ENCODE data around the gene JAKMIP2. TPM values are rescaled to one million over a fixed set of nuclear protein-coding genes. Genes with fewer than 3 reads are reported as not detected.
"Not testable (repeated sequence)": the region's sequence is repeated elsewhere in the genome, so short reads cannot be mapped to it uniquely, and the experiment has no call there.

The JAKMIP2 gene
- total RNA-seq, 1 experiment from 2014 or later = 1.2 TPM

DNA sequence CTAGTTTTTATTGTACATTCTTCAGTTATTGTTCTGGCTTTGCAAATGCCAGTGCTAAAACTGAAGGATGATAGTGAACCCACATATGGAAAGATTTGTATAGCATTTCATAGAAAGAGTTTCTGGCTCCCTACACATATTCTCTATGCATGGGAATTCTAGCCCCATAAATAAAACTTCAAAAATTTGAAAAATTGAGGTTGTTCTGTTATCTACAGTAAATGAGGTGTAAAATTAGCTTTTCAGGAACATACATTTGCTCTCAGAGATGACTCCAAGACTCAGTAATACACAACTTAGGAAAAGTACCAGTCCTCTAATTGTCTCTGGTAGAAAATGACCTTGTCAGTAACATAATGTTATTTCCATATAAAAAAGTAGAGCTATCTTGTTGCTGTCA, 192.4 kb downstream of the JAKMIP2 start:
- CTCF ChIA-PET = interaction anchor here (1.6 kb wide), 1 partner anchor 12 kb away, joined by 6 read pairs; no protein-coding TSS in a partner anchor

DNA sequence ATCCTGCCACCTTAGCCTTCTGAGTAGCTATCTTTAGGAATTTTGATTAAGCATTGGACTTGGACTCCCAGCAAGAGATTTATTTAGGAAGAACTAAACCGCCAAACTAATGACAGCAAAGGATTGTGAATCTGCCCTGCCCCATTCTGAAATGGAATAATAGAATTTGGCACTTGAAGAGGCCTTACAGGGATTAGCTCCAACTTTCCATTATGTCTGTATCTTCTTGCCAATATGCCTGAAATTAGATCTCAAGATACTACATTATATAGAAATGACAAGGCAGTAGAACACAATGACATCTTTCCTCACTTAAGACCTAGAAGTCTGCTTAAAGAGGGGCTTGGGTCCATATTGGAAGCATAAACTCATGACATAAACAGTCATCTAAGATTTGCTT, 195.7 kb downstream of the JAKMIP2 start:
- no peak overlapping the region for H3K27ac Mint-ChIP-seq (ENCODE audit: unreplicated experiment)
- H3K9me3 Mint-ChIP-seq (ENCODE audit: unreplicated experiment) = no peaks in the 10 kb centered on the region
- intact Hi-C loops (cut with micrococcal nuclease; ENCODE audit: unreplicated experiment) = no loop called here
- no peaks in the 10 kb centered on the region for H3K4me1 Mint-ChIP-seq (ENCODE audit: low read depth, unreplicated experiment)
- POLR2A ChIA-PET = no interaction called here
- TF ChIP-seq, protein P1, sequence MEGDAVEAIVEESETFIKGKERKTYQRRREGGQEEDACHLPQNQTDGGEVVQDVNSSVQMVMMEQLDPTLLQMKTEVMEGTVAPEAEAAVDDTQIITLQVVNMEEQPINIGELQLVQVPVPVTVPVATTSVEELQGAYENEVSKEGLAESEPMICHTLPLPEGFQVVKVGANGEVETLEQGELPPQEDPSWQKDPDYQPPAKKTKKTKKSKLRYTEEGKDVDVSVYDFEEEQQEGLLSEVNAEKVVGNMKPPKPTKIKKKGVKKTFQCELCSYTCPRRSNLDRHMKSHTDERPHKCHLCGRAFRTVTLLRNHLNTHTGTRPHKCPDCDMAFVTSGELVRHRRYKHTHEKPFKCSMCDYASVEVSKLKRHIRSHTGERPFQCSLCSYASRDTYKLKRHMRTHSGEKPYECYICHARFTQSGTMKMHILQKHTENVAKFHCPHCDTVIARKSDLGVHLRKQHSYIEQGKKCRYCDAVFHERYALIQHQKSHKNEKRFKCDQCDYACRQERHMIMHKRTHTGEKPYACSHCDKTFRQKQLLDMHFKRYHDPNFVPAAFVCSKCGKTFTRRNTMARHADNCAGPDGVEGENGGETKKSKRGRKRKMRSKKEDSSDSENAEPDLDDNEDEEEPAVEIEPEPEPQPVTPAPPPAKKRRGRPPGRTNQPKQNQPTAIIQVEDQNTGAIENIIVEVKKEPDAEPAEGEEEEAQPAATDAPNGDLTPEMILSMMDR (IDR thresholded peaks at IDR 0.05; ENCODE audit: insufficient read depth in 1 of 2, low read depth in 1 of 2, low read length in 1 of 2, severe bottlenecking in 1 of 2, unreplicated experiment in 1 of 2) = no peak
- H3K36me3 Mint-ChIP-seq (ENCODE audit: insufficient read depth, unreplicated experiment) = no peaks in the 10 kb centered on the region
- Histone ChIP-seq H3K4me1 (no peaks in the 10 kb centered on the region), H3K4me3 (ENCODE audit: low read depth, low read length) (no peak overlapping the region), H3K9me3 (no peaks in the 10 kb centered on the region), H3K36me3 (ENCODE audit: control insufficient read depth, insufficient read depth, low read length) (no peaks in the 10 kb centered on the region), H3K27me3 (replicated peaks; ENCODE audit: control insufficient read depth, insufficient read depth, low read length) (no peaks in the 10 kb centered on the region; the same call in 1 of the 2 replicates)
- CTCF ChIA-PET = no interaction called here
- no TSS peak for BruUV-seq (replicated peaks)
- H3K4me3 Mint-ChIP-seq (ENCODE audit: unreplicated experiment) = no peak overlapping the region
- peaks cover 4% of the 10 kb centered on the region for H3K27me3 Mint-ChIP-seq (ENCODE audit: insufficient read depth, unreplicated experiment)
- no peak for DNase-seq

More for the DNA sequence above, 192.4 kb downstream of the JAKMIP2 start:
- Mint-ChIP-seq H3K9me3 (ENCODE audit: unreplicated experiment) (no peaks in the 10 kb centered on the region), H3K4me1 (ENCODE audit: low read depth, unreplicated experiment) (no peaks in the 10 kb centered on the region), H3K36me3 (ENCODE audit: insufficient read depth, unreplicated experiment) (no peaks in the 10 kb centered on the region), H3K27me3 (ENCODE audit: insufficient read depth, unreplicated experiment) (peaks cover 16% of the 10 kb centered on the region), H3K4me3 (ENCODE audit: unreplicated experiment) (no peak overlapping the region), H3K27ac (ENCODE audit: unreplicated experiment) (no peak overlapping the region)
- BruUV-seq (replicated peaks) = no TSS peak
- POLR2A ChIA-PET = no interaction called here
- no peak for DNase-seq
- H3K4me1 ChIP-seq = no peaks in the 10 kb centered on the region
- H3K9me3 ChIP-seq = no peaks in the 10 kb centered on the region
- H3K27me3 ChIP-seq (replicated peaks; ENCODE audit: control insufficient read depth, insufficient read depth, low read length) = no peaks in the 10 kb centered on the region; the same call in 1 of the 2 replicates
- intact Hi-C loops (cut with micrococcal nuclease; ENCODE audit: unreplicated experiment) = no loop called here
- no peak overlapping the region for H3K4me3 ChIP-seq (ENCODE audit: low read depth, low read length)
- no peaks in the 10 kb centered on the region for H3K36me3 ChIP-seq (ENCODE audit: control insufficient read depth, insufficient read depth, low read length)
- TF ChIP-seq, protein P1 (IDR thresholded peaks at IDR 0.05; ENCODE audit: insufficient read depth in 1 of 2, low read depth in 1 of 2, low read length in 1 of 2, severe bottlenecking in 1 of 2, unreplicated experiment in 1 of 2) = no peak

DNA sequence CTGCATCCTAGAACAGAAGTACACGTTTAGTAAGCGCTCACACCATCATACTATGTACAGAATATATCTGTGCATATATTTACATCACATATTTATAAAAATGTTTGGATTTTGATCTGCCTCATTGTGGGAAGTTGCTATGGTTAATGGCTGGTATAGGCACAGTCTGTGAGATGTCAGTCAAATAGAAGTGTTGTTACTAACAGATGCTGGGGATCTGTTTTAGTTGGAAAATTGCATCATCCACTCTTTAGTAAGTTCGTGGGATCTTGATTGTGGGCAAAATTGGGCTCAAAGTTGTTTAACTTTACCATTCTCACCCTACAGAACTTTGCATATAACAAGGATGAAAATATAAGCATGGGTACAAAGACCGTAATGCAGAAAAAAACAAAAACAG, 196.3 kb downstream of the JAKMIP2 start:
- peaks cover 4% of the 10 kb centered on the region for H3K27me3 Mint-ChIP-seq (ENCODE audit: insufficient read depth, unreplicated experiment)
- intact Hi-C loops (cut with micrococcal nuclease; ENCODE audit: unreplicated experiment) = no loop called here
- H3K4me3 Mint-ChIP-seq (ENCODE audit: unreplicated experiment) = no peak overlapping the region
- H3K9me3 Mint-ChIP-seq (ENCODE audit: unreplicated experiment) = peaks cover 5% of the 10 kb centered on the region
- Histone ChIP-seq H3K4me3 (ENCODE audit: low read depth, low read length) (no peak overlapping the region), H3K27me3 (replicated peaks; ENCODE audit: control insufficient read depth, insufficient read depth, low read length) (no peaks in the 10 kb centered on the region; the same call in 1 of the 2 replicates), H3K4me1 (no peaks in the 10 kb centered on the region), H3K9me3 (no peaks in the 10 kb centered on the region), H3K36me3 (ENCODE audit: control insufficient read depth, insufficient read depth, low read length) (no peaks in the 10 kb centered on the region)
- no peaks in the 10 kb centered on the region for H3K4me1 Mint-ChIP-seq (ENCODE audit: low read depth, unreplicated experiment)
- POLR2A ChIA-PET = no interaction called here
- TF ChIP-seq, protein P1 (IDR thresholded peaks at IDR 0.05; ENCODE audit: insufficient read depth in 1 of 2, low read depth in 1 of 2, low read length in 1 of 2, severe bottlenecking in 1 of 2, unreplicated experiment in 1 of 2) = no peak
- H3K36me3 Mint-ChIP-seq (ENCODE audit: insufficient read depth, unreplicated experiment) = no peaks in the 10 kb centered on the region
- CTCF ChIA-PET = no interaction called here
- no peak overlapping the region for H3K27ac Mint-ChIP-seq (ENCODE audit: unreplicated experiment)
- BruUV-seq (replicated peaks) = no TSS peak
- DNase-seq = no peak

DNA sequence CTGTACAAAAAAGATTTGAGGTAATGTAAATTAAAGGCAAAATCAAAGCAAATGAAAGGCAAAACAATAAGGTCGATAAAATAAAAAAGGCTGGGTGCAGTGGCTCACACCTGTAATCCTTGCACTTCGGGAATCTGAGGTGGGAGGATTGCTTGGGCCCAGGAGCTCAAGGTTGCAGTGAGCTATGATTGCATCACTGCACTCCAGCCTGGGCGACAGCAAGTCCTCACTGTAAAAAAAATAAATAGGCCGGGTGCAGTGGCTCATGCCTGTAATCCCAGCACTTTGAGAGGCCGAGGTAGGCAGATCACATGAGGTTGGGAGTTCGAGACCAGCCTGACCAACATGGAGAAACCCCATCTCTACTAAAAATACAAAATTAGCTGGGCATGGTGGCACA, 200.3 kb downstream of the JAKMIP2 start:
- H3K27me3 Mint-ChIP-seq (ENCODE audit: insufficient read depth, unreplicated experiment); H3K4me3 ChIP-seq (ENCODE audit: low read depth, low read length); H3K27ac Mint-ChIP-seq (ENCODE audit: unreplicated experiment); H3K9me3 ChIP-seq; H3K36me3 ChIP-seq (ENCODE audit: control insufficient read depth, insufficient read depth, low read length); BruUV-seq (replicated peaks); H3K36me3 Mint-ChIP-seq (ENCODE audit: insufficient read depth, unreplicated experiment); intact Hi-C loops (cut with micrococcal nuclease; ENCODE audit: unreplicated experiment); POLR2A ChIA-PET; H3K4me1 ChIP-seq; H3K27me3 ChIP-seq (replicated peaks; ENCODE audit: control insufficient read depth, insufficient read depth, low read length); DNase-seq; H3K4me3 Mint-ChIP-seq (ENCODE audit: unreplicated experiment); CTCF ChIA-PET; H3K4me1 Mint-ChIP-seq (ENCODE audit: low read depth, unreplicated experiment): not testable (repeated sequence)
- H3K9me3 Mint-ChIP-seq (ENCODE audit: unreplicated experiment) = peaks cover 17% of the 10 kb centered on the region

DNA sequence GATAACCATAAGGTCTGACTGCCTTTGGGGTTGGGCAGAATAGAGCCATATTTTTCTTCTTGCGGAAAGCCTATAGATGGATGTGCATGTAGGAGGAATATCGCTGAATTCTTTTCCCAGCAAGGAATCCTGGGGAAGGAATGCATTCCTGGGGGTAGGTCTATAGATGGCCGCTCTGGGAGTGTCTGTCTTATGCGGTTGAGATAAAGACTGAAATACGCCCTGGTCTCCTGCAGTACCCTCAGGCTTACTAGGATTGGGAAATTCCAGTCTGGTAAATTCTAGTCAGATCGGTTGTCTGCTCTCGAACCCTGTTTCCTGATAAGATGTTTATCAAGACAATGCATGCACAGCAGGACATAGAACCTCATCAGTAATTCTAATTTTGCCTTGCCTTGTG, 202.1 kb downstream of the JAKMIP2 start:
- not testable (repeated sequence) for H3K27me3 Mint-ChIP-seq (ENCODE audit: insufficient read depth, unreplicated experiment); H3K4me1 ChIP-seq; BruUV-seq (replicated peaks)

More for the DNA sequence above, 202.1 kb downstream of the JAKMIP2 start:
- intact Hi-C loops (cut with micrococcal nuclease; ENCODE audit: unreplicated experiment); H3K36me3 Mint-ChIP-seq (ENCODE audit: insufficient read depth, unreplicated experiment); H3K4me3 ChIP-seq (ENCODE audit: low read depth, low read length); H3K36me3 ChIP-seq (ENCODE audit: control insufficient read depth, insufficient read depth, low read length); H3K4me3 Mint-ChIP-seq (ENCODE audit: unreplicated experiment); POLR2A ChIA-PET; H3K4me1 Mint-ChIP-seq (ENCODE audit: low read depth, unreplicated experiment); H3K9me3 ChIP-seq; CTCF ChIA-PET; H3K27ac Mint-ChIP-seq (ENCODE audit: unreplicated experiment); H3K27me3 ChIP-seq (replicated peaks; ENCODE audit: control insufficient read depth, insufficient read depth, low read length); DNase-seq: not testable (repeated sequence)
- H3K9me3 Mint-ChIP-seq (ENCODE audit: unreplicated experiment) = peaks cover 17% of the 10 kb centered on the region
